Mammary epithelial cell (primary cell): Measurements from ENCODE around the gene MARCHF10.

ENCODE experiments used
- CTCF ChIP-seq, 2 donors: IDR thresholded peaks in 1 of 2; conservative IDR thresholded peaks in 1 of 2; 2 replicates each; pipeline ENCODE4 v1.5.1; 2011 to 2012; ENCODE audit warnings: inconsistent platforms in 2 of 2, low read length in 2 of 2, mild to moderate bottlenecking in 2 of 2, control low read depth in 1 of 2, low read depth in 1 of 2; ENCODE audit not compliant: insufficient read depth in 1 of 2; ENCODE audit errors: extremely low read depth in 1 of 2
- EZH2 ChIP-seq: IDR thresholded peaks from 2 replicates; pipeline ENCODE4 v1.6.1; 2012; ENCODE audit warnings: low read length, inconsistent platforms, borderline replicate concordance

- TF ChIP-seq CTCF (conservative IDR thresholded peaks at IDR 0.05 in 1 of 2, IDR thresholded peaks at IDR 0.05 in 1 of 2; ENCODE audit: extremely low read depth in 1 of 2, insufficient read depth in 1 of 2, low read depth in 1 of 2, low read length in 2 of 2) (no peak), EZH2 (no peak)
Measured at GRCh38 chr17:62672957-62673356, 135.2 kb downstream of the MARCHF10 start.
